Measurements from ENCODE around the gene OTX1. TPM values are rescaled to one million over a fixed set of nuclear protein-coding genes. Genes with fewer than 3 reads are reported as not detected.

OTX1 gene
- total RNA-seq, 2 donors from 2014 or later, result 0.75 TPM; not detected in 1

DNA sequence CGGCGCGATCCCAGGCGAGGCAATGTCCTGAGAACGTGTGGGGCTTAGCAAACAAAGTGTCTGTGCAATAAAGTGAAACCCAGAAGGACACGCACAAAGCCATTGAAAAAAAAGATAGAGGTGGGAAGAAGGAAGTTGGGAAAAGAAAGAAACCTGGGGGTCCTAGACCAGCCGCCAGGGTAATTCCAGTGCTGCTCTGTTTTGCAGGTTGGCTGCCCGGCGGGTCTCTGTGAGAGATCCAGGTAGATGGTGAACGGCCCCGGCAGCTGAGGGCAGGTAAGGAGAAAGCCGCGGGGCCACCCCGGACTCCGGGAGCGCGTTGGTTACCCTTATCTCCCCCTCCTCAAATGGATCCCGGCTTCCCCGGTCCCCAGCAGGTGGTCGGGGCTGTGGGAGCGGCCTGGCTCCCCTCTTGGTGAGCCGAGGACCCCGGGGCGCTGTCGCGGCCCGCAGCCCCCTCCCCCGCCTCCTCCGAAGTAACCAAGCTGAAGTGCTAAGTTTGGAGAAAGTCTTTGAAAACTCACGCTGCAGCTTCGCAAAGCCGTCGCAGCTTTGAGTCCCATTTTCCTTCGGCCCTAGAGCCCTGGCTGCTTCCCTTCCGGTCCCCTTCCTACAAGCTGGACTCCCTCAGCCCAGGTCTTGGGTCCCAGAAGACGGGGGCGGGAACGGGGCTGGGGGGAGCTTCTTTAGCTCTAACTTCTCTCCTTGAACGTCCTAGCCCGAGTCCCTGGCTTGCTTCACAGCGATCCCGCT lies 588 bp downstream of the OTX1 start:
- Mint-ChIP-seq H3K9me3 (no peaks in the 10 kb centered on the region), H3K4me1 (ENCODE audit: low read depth in 2 of 2) (peaks cover 29 to 43% of the 10 kb centered on the region in 2 donors), H3K4me3 (peak overlapping the region; percentile 83), H3K36me3 (peaks cover 6% of the 10 kb centered on the region), H3K27me3 (peaks cover 61 to 75% of the 10 kb centered on the region in 2 donors), H3K27ac (no peak overlapping the region)
- DNase-seq (ENCODE audit: low spot score), result no peak
- no peak for ATAC-seq

DNA sequence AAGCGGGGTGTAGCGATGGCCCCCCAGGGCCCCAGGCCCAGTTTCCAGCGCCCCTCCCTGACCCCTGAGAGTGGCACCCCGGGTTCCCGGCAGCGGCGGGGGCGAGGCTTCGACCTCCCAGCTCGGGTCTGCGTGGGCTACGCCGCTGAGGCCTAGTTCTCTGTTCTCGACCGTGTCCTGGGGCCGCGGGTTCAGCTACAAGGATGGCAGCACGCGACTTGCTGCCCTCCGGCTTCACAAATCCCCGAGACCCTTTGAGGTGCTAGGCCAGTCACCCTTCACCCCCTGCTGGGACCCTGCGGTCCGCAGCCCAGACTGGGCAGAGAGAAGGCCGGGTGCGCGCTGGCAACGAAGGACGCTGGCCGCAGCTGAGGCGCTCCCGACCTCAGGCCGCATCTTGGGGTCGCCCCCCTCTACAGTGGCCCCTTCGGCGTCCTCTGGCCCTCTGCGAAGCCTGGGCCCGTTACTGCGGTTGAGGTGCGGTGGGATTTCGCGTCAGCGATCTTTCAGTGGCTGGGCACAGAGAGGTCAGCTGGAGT lies 1.2 kb downstream of the OTX1 start:
- Mint-ChIP-seq H3K36me3 (peaks cover 6% of the 10 kb centered on the region), H3K27me3 (peaks cover 61 to 75% of the 10 kb centered on the region in 2 donors), H3K4me3 (peak overlapping the region; percentile 29), H3K27ac (no peak overlapping the region), H3K4me1 (ENCODE audit: low read depth in 2 of 2) (peaks cover 36 to 45% of the 10 kb centered on the region in 2 donors), H3K9me3 (no peaks in the 10 kb centered on the region)
- DNase-seq (ENCODE audit: low spot score), result no peak
- no peak for ATAC-seq

DNA sequence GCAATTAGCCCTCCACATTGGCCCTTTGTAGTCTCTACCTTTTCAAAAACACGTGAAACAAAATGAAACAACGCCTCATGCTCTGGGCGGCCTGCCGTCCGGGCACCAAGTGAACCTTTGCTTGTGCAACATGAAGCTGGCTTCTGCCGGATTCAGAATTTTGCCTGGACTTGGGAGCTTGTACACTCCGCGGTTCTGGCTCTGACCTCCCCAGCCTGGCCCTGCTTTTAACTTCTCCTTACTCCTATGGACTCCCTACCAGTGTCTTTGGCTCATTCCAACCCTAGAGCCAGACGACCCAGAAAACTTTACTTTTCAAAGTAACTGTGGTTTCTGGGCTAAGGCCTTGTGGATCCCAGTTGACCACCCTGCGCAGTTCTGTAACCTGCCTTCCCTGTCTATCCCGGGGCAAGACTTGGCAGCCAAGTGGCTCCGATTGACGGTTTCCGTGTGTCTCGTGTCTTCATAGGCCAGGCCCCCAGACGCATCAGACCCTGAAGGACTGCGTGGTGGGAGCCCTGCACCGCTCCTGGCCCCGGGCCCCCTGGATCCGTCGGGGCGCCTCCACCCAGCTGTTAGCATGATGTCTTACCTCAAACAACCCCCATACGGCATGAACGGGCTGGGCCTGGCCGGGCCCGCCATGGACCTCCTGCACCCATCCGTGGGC lies 1.9 kb downstream of the OTX1 start:
- Mint-ChIP-seq H3K27ac (no peak overlapping the region), H3K36me3 (peaks cover 6% of the 10 kb centered on the region), H3K27me3 (peaks cover 66 to 80% of the 10 kb centered on the region in 2 donors), H3K9me3 (no peaks in the 10 kb centered on the region), H3K4me3 (peak overlapping the region; percentile 29), H3K4me1 (ENCODE audit: low read depth in 2 of 2) (peaks cover 43 to 52% of the 10 kb centered on the region in 2 donors)
- no peak for ATAC-seq
- no peak for DNase-seq (ENCODE audit: low spot score)

DNA sequence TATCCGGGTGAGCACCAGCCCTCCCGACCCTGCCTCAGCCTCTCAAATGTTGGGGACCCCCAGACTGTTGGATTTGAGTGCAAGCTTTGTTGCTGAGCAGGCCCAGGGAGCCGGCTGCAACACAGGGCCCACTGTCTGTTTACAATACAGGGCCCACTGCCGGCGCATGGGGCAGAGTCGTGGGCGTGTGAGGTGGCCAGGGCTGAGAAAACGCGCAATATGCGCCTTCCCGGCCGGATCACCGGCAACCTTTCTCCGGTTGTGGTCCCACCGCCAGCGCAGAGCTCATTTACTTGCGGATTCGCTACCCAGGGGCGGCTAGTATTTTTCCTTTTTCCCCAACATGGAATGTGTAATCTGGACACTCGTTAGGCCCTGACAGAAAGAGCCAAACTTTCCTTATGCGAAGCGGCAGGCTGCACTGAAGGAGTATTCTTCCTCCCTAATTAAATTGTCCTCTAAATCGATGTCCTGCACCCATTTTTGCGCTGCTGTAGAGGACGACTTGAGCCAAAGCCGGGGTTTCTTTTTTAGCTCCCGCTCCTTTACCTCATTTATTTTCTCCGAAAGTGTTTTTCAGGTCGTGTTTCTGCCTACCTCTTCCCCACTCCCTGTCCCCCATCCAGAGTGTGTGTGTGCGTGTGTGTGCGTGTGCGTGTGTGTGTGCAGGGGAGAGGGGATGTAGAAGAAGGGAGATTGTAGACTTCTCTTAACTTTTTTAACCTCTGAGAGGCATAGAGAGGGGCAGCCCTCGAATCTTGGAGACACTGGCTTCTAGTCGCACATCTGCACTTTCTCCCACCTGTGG lies 2.7 kb downstream of the OTX1 start:
- Mint-ChIP-seq H3K36me3 (peaks cover 6% of the 10 kb centered on the region), H3K4me1 (ENCODE audit: low read depth in 2 of 2) (peaks cover 50 to 53% of the 10 kb centered on the region in 2 donors), H3K4me3 (no peak overlapping the region), H3K9me3 (no peaks in the 10 kb centered on the region), H3K27me3 (peaks cover 68 to 81% of the 10 kb centered on the region in 2 donors), H3K27ac (no peak overlapping the region)
- DNase-seq (ENCODE audit: low spot score), result no peak
- ATAC-seq, result no peak

DNA sequence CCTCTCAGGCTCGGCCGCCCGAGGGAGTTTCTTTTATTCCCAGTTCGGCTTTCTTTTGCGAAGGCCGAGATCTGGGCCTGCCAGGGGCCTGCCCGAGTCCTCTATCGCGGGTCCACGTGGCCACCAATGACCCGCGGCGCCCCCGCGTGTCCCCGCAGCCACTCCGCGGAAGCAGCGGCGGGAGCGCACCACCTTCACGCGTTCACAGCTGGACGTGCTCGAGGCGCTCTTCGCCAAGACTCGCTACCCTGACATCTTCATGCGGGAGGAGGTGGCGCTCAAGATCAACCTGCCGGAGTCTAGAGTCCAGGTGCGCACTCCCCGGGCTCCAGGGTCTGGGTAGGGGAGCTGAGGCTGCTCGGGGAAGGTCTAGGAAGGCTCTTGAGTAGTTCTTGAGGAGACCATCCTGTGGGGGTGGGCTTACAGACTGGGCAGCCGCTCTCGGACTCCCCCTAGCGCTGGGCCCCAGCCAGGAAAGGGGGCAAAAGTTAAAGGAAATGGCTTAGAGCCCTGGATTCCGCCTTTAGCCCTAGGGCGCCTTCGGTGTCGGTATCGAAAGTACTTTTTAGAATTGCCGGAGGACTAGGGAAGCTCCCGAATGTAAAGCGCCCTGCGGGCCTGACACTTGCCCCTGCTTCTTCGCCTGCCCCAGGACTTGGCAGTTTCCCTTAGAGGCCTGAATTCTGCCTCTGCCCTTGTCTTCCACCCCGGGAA lies 3.4 kb downstream of the OTX1 start:
- DNase-seq (ENCODE audit: low spot score), result no peak
- Mint-ChIP-seq H3K9me3 (no peaks in the 10 kb centered on the region), H3K36me3 (peaks cover 1% of the 10 kb centered on the region), H3K4me3 (peak overlapping the region; percentile 70), H3K27ac (no peak overlapping the region), H3K27me3 (peaks cover 68 to 77% of the 10 kb centered on the region in 2 donors), H3K4me1 (ENCODE audit: low read depth in 2 of 2) (peaks cover 47 to 52% of the 10 kb centered on the region in 2 donors)
- ATAC-seq, result no peak

DNA sequence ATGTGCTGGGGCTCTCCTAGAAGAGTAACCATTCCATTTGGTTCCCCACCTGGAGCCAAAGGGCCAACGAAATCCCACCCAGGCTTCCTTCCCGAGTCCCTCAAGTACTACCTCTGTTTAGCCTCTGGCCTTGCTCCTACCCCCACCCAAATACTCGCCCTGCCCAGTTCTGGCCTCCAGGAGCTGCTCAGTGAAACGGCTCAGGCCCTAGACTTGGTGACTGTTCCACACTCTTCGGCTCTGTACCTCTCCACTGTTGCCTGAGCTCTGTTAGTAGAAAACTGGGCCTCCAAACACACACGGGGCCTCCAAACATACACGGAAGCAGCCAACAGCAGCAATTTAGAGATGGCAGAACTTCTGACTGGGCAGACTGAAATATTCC lies 4.2 kb downstream of the OTX1 start:
- DNase-seq (ENCODE audit: low spot score) (no peak), ATAC-seq (no peak)
- H3K9me3 Mint-ChIP-seq, result no peaks in the 10 kb centered on the region
- peaks cover under 1% of the 10 kb centered on the region for H3K36me3 Mint-ChIP-seq
- peak overlapping the region; percentile 70 for H3K4me3 Mint-ChIP-seq
- peaks cover 42 to 48% of the 10 kb centered on the region in 2 donors for H3K4me1 Mint-ChIP-seq (ENCODE audit: low read depth in 2 of 2)
- no peak overlapping the region for H3K27ac Mint-ChIP-seq
- peaks cover 63 to 72% of the 10 kb centered on the region in 2 donors for H3K27me3 Mint-ChIP-seq

DNA sequence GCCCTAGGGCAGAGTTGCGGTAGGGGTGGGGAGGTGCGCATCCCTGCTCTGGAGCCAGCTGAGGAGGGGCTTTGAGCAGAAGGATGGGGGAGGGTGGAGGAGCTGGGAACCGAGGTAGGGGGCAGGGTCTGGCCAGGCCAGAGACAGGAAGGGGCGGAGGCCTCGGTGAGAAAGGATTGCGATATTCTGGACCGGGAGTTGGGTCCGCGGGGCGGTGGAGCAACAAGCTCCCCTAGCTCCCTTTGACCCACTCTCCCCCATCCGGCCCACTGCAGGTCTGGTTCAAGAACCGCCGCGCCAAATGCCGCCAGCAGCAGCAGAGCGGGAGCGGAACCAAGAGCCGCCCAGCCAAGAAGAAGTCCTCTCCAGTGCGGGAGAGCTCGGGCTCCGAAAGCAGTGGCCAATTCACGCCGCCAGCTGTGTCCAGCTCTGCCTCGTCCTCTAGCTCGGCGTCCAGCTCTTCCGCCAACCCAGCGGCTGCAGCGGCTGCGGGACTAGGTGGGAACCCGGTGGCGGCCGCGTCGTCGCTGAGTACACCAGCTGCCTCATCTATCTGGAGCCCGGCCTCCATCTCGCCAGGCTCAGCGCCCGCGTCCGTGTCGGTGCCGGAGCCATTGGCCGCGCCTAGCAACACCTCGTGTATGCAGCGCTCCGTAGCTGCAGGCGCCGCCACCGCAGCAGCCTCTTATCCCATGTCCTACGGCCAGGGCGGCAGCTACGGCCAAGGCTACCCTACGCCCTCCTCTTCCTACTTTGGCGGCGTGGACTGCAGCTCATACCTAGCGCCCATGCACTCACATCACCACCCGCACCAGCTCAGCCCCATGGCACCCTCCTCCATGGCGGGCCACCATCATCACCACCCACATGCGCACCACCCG lies 4.8 kb downstream of the OTX1 start:
- Mint-ChIP-seq H3K4me3 (peak overlapping the region; percentile 71), H3K36me3 (peaks cover 4% of the 10 kb centered on the region), H3K27ac (no peak overlapping the region), H3K4me1 (ENCODE audit: low read depth in 2 of 2) (peaks cover 44 to 48% of the 10 kb centered on the region in 2 donors), H3K27me3 (peaks cover 66 to 75% of the 10 kb centered on the region in 2 donors), H3K9me3 (no peaks in the 10 kb centered on the region)
- DNase-seq (ENCODE audit: low spot score) (no peak), ATAC-seq (no peak)

DNA sequence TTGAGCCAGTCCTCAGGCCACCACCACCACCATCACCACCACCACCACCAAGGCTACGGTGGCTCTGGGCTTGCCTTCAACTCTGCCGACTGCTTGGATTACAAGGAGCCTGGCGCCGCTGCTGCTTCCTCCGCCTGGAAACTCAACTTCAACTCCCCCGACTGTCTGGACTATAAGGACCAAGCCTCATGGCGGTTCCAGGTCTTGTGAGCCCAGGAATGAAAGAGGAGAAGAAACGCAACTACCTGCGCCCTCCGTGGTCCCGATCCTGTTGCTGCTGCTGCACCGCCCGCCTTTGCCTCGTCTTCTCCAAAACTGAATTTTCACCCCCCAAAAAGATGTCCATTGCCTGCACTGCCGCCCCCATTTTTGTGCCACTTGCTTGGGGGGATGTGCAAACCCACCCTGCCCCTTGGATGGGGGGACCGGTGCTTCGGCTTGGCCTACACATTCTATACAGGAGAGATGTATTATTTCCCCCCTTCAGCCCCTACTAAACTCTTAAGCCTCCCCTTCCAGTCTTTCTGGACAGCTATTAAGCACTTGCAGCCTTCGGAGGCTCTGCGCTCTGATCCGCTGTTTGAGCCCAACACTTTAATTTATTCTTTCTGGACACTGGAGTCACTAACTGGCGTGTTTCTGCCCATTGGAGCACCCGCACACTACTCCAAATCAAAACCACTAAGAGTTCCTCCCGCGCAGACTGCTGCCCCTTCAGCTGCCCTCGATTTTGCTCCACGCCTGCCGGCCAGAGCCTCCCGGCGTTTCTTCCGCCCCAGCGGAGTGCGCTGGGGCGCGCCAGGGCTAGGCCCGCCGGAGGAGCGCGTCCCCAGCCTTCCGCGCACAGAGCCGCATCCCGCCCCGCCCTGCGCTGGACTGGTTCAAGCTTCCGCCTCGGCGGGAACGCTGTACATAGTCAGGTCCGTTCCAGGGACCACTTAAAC lies 5.7 kb downstream of the OTX1 start:
- no peak overlapping the region for H3K27ac Mint-ChIP-seq
- H3K36me3 Mint-ChIP-seq, result peaks cover 4% of the 10 kb centered on the region
- peak overlapping the region; percentile 71 for H3K4me3 Mint-ChIP-seq
- no peak for DNase-seq (ENCODE audit: low spot score)
- ATAC-seq, result peak; percentile 54 to 67
- H3K9me3 Mint-ChIP-seq, result no peaks in the 10 kb centered on the region
- peaks cover 43 to 44% of the 10 kb centered on the region in 2 donors for H3K4me1 Mint-ChIP-seq (ENCODE audit: low read depth in 2 of 2)
- peaks cover 61 to 74% of the 10 kb centered on the region in 2 donors for H3K27me3 Mint-ChIP-seq

DNA sequence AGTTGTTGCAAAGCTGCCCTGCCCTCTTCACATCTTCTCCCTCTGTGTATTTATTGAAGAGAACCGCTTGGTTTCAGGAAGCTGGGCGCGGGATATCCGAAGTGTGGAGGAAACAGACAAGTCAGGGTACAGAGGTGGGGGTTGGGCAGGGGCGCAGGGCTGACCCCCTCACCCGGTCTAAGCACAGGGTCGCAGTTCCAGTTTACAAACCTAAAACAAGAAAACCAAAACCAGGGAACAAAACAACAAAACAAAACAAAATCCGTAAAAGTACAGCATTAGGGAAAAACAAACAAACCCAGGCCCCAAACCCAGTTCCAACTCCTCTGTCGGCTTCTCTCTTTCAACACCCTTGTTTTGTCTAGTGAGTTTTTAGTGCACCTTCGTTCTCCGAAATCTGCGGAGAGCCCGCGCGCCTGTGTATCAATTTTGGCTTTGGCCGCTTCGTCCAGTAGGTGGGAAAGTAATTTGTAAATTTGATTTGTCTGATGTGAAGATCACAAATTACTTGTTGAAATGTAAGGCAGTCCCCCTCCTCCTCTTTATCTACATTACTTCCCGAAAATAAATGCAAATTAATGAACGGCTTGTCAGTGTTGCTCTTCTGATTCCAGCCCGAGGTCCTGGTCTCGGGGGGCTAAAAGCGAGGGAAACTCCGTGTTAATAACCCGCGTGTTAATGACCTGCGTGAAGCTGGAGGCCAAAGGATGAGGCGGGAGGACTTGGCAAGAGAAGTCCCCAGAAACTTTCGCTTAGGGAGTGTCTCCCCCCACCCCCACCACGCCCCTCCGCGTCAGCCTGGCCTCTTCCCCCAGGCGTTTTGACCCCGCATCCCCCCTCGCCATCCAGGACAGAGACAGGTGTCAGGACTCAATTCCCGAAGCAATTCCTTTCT lies 6.9 kb downstream of the OTX1 start:
- peaks cover 4% of the 10 kb centered on the region for H3K36me3 Mint-ChIP-seq
- H3K4me1 Mint-ChIP-seq (ENCODE audit: low read depth in 2 of 2), result peaks cover 43 to 44% of the 10 kb centered on the region in 2 donors
- H3K9me3 Mint-ChIP-seq, result no peaks in the 10 kb centered on the region
- no peak for ATAC-seq
- DNase-seq (ENCODE audit: low spot score), result no peak
- H3K27ac Mint-ChIP-seq, result no peak overlapping the region
- H3K27me3 Mint-ChIP-seq, result peaks cover 57 to 80% of the 10 kb centered on the region in 2 donors
- peak overlapping the region; percentile 71 for H3K4me3 Mint-ChIP-seq

DNA sequence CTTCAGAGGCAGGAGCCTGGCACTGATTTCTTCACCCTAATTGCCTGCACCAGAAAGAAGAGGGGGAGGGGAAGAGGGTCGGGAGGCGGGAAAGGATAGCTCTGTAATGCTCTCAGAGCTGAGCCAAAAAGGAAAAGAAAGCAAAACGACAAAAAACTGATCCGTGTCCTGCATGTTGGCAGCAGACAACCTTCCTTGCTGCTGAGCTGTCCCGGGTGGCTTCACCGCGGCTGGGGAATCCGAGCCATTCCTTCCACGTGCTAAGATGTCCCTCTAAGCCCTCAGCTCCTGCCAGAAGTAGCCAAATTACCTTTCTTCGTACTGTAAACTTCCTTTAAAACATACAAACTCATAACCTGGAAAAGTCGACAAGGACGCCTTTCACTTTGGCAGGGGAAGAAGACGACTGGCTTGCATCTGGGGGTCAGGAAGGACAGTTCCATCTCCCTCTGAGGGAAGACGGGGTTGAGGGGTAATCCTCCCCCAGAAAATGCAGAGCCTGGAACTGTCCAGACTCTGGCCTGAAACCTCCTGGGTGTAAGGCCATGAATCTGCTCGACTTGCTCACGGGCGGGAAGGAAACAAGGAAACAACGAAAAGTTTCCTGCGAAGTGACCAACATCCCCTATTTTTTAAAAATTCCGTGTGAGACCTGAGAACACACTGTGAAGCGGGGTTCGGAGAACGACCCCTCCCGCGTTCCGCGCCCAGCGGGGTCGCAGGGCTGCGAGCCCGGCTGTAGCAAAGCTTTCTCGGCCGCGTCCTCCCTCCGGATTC lies 7.7 kb downstream of the OTX1 start:
- DNase-seq (ENCODE audit: low spot score) (no peak), ATAC-seq (no peak)
- Mint-ChIP-seq H3K27me3 (peaks cover 51 to 78% of the 10 kb centered on the region in 2 donors), H3K4me1 (ENCODE audit: low read depth in 2 of 2) (peaks cover 41 to 44% of the 10 kb centered on the region in 2 donors), H3K27ac (no peak overlapping the region), H3K4me3 (peak overlapping the region; percentile 54), H3K36me3 (peaks cover 4% of the 10 kb centered on the region), H3K9me3 (no peaks in the 10 kb centered on the region)

Measured in natural killer cell treated with Interleukin-12 subunit alpha and Interleukin-12 subunit beta and Interleukin-15 and Interleukin-18, amount 100 ng/mL, for 72 hours (primary cell).